ENCODE results near the gene R3HCC1L.

R3HCC1L gene

DNA sequence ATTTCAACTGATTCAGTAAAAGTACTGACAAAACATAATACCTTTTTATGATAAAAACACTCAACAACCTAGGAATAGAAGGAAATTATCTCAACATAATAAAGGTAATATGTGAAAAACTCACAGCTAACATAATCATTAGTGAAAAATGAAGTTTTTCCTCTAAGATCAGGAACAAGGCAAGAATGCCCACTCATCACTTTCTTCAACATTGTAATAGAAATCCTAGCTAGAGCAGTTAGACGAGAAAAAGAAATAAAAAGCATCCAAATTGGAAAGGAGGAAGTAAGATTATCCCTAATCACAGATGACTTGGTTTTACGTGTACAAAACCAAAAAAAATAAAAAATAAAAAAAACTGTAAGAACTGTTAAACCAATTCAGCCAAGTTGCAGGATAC, 58.6 kb downstream of the R3HCC1L start:
- intact Hi-C loops (cut with DNase I; ENCODE audit: low total_unique reads) = no loop called here

DNA sequence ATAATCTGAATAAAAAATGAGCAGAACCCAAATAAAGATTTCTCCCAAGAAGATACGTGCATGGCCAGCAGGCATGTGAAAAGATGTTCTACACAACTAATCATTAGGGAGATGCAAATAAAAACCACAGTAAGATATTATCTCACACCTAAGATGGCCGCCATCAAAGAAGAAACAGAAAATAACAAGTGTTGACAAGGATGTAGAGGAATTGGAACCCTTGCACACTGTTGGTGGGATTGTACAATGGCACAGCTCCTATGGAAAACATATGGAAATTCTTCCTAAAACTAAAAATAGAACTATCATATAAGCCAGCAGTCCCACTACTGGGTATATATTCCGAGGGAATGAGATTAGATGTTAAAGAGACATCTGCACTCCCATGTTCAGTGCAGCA, 60.2 kb downstream of the R3HCC1L start:
- Histone ChIP-seq H3K27ac (no peak overlapping the region), H3K27me3 (no peaks in the 10 kb centered on the region), H3K9me3 (peaks cover 0 to 4% (median 0%) of the 10 kb centered on the region in 3 donors), H3K4me1 (peaks cover 0 to 7% (median 0%) of the 10 kb centered on the region in 4 donors), H3K36me3 (peaks cover 0 to 12% (median 0%) of the 10 kb centered on the region in 3 donors), H3K4me3 (no peak overlapping the region)
- DNase-seq = no peak
- TF ChIP-seq, protein P1, sequence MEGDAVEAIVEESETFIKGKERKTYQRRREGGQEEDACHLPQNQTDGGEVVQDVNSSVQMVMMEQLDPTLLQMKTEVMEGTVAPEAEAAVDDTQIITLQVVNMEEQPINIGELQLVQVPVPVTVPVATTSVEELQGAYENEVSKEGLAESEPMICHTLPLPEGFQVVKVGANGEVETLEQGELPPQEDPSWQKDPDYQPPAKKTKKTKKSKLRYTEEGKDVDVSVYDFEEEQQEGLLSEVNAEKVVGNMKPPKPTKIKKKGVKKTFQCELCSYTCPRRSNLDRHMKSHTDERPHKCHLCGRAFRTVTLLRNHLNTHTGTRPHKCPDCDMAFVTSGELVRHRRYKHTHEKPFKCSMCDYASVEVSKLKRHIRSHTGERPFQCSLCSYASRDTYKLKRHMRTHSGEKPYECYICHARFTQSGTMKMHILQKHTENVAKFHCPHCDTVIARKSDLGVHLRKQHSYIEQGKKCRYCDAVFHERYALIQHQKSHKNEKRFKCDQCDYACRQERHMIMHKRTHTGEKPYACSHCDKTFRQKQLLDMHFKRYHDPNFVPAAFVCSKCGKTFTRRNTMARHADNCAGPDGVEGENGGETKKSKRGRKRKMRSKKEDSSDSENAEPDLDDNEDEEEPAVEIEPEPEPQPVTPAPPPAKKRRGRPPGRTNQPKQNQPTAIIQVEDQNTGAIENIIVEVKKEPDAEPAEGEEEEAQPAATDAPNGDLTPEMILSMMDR (IDR thresholded peaks at IDR 0.05) = no peak
- intact Hi-C loops (cut with DNase I; ENCODE audit: low total_unique reads) = no loop called here

More for the DNA sequence above, 58.6 kb downstream of the R3HCC1L start:
- Histone ChIP-seq H3K36me3 (peaks cover 0 to 12% (median 0%) of the 10 kb centered on the region in 3 donors), H3K9me3 (peaks cover 0 to 4% (median 0%) of the 10 kb centered on the region in 3 donors), H3K27me3 (no peaks in the 10 kb centered on the region), H3K27ac (no peak overlapping the region), H3K4me3 (no peak overlapping the region), H3K4me1 (peaks cover 0 to 7% (median 0%) of the 10 kb centered on the region in 4 donors)
- TF ChIP-seq, protein P1 (IDR thresholded peaks at IDR 0.05) = no peak
- DNase-seq = no peak

DNA sequence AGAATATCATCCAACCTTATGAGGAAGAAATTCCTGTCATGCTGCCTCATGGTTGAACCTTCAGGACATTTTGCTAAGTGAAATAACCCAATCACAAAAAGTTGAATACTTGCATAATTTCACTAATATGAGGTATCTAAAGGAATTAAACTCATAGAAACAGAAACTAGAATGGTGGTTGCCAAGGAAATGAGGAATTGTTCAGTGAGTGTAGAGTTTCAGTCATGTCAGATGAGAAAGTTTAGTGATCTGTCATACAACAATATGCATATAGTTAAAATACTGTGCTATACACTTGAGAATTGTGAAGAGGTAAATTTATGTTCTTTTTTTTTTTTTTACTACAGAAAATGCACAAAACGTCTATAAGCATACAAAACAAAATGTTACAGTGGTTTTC, 60.7 kb downstream of the R3HCC1L start:
- no peak for DNase-seq
- intact Hi-C loops (cut with DNase I; ENCODE audit: low total_unique reads) = no loop called here

DNA sequence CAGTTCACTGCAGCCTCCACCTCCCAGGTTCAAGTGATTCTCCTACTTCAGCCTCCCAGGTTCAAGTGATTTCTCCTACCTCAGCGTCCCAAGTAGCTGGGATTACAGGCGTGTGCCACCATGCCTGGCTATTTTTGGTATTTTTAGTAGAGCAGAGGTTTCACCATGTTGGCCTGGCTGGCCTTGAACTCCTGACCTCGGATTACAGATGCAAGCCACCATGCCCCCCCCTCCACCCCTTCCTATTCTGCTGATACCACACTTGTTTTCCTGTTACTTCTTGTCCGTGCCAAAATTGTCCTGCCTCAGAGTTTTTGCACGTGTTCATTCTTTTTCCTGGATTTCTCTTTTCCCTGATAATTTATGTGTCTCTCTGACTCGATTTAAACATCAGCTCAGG, 62.5 kb downstream of the R3HCC1L start:
- Histone ChIP-seq H3K4me1 (peaks cover 0 to 7% (median 0%) of the 10 kb centered on the region in 4 donors), H3K27me3 (no peaks in the 10 kb centered on the region), H3K4me3 (no peak overlapping the region), H3K36me3 (peaks cover 0 to 5% (median 0%) of the 10 kb centered on the region in 3 donors), H3K27ac (no peak overlapping the region), H3K9me3 (peaks cover 0 to 4% (median 0%) of the 10 kb centered on the region in 3 donors)
- no peak for DNase-seq
- intact Hi-C loops (cut with DNase I; ENCODE audit: low total_unique reads) = no loop called here
- TF ChIP-seq, protein P1 (IDR thresholded peaks at IDR 0.05) = no peak

More for the DNA sequence above, 60.7 kb downstream of the R3HCC1L start:
- Histone ChIP-seq H3K4me3 (no peak overlapping the region), H3K4me1 (peaks cover 0 to 7% (median 0%) of the 10 kb centered on the region in 4 donors), H3K27me3 (no peaks in the 10 kb centered on the region), H3K9me3 (peaks cover 0 to 4% (median 0%) of the 10 kb centered on the region in 3 donors), H3K27ac (no peak overlapping the region), H3K36me3 (peaks cover 0 to 12% (median 0%) of the 10 kb centered on the region in 3 donors)
- TF ChIP-seq, protein P1 (IDR thresholded peaks at IDR 0.05) = no peak

DNA sequence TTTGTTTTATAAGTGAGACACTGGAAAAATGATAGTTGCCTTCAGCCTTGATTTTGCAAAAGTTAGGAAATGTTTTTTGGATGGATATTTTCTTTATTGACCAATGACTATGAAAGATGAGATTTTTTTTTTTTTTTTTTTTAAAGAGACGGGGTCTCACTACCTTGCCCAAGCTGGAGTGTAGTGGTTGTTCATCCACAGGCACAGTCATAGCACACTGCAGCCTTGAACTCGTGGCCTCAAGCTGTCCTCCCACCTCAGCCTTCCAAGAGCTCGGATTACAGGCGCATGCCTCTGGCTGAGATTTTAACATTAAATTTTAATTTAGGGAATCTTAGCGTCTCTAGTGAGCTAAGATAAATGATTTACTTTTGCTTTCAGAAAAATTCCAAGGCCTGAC, 67.3 kb downstream of the R3HCC1L start:
- no peak for DNase-seq
- H3K4me3 ChIP-seq = no peak overlapping the region
- no peak overlapping the region for H3K27ac ChIP-seq
- TF ChIP-seq, protein P1 (IDR thresholded peaks at IDR 0.05) = no peak
- H3K27me3 ChIP-seq = no peaks in the 10 kb centered on the region
- peaks cover 0 to 6% (median 0%) of the 10 kb centered on the region in 4 donors for H3K4me1 ChIP-seq
- peaks cover 0 to 4% (median 0%) of the 10 kb centered on the region in 3 donors for H3K36me3 ChIP-seq
- no peaks in the 10 kb centered on the region for H3K9me3 ChIP-seq
- intact Hi-C loops (cut with DNase I; ENCODE audit: low total_unique reads) = no loop called here

DNA sequence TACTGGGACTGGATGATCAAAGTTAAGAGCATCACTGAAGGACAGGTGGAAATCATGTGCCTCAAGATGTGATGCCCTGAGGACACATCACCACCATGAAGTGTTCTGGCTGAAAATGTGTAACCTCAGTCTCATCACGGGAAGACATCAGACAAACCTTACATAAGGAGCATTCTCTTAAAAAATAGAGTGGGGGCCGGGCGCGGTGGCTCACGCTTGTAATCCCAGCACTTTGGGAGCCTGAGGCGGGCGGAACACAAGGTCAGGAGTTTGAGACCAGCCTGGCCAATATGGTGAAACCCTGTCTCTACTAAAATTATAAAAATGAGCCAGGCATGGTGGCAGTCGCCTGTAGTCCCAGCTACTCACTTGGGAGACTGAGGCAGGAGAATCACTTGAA, 67.9 kb downstream of the R3HCC1L start:
- no peak for DNase-seq
- Histone ChIP-seq H3K27me3 (no peaks in the 10 kb centered on the region), H3K9me3 (no peaks in the 10 kb centered on the region), H3K27ac (no peak overlapping the region), H3K4me3 (no peak overlapping the region), H3K4me1 (peaks cover 0 to under 1% (median 0%) of the 10 kb centered on the region in 4 donors), H3K36me3 (peaks cover 0 to 4% (median 0%) of the 10 kb centered on the region in 3 donors)
- intact Hi-C loops (cut with DNase I; ENCODE audit: low total_unique reads) = no loop called here
- TF ChIP-seq, protein P1 (IDR thresholded peaks at IDR 0.05) = no peak
